Stomach (tissue), 9 donors: ENCODE data around the gene KIAA0513. TPM values are rescaled to one million over a fixed set of nuclear protein-coding genes. Genes with fewer than 3 reads are reported as not detected.
A peak's percentile ranks its signal among the peaks of the same experiment; 100 is the strongest.

Source experiments
- DNase-seq, 2 donors: peaks; one replicate each; pipeline versions ENCODE4 v3.0.0 to v3.0.0-alpha.2; 2013 to 2019
- H3K27ac ChIP-seq, 5 donors: fragments of 200-600 bp in 4 of 5; sonication (generic) in 4 of 5; one replicate each; pipeline ENCODE4 v1.5.1; 2013 to 2019; ENCODE audit warnings: mild to moderate bottlenecking in 1 of 5, moderate library complexity in 1 of 5
- H3K27me3 ChIP-seq, 3 donors: fragments of 200-600 bp; sonication (generic); one replicate each; pipeline ENCODE4 v1.5.1; 2017 to 2019; ENCODE audit warnings: mixed run types in 1 of 3
- H3K36me3 ChIP-seq, 4 donors: fragments of 200-600 bp; sonication (generic); 1 replicate in 3 of 4; 2 replicates in 1 of 4; pipeline ENCODE4 v1.5.1; 2016 to 2019
- H3K4me1 ChIP-seq, 4 donors: fragments of 200-600 bp; sonication (generic); one replicate each; pipeline ENCODE4 v1.5.1; 2016 to 2019
- H3K4me3 ChIP-seq, 4 donors: fragments of 200-600 bp; sonication (generic) in 3 of 4; one replicate each; pipeline ENCODE4 v1.5.1; 2016 to 2019; ENCODE audit warnings: mild to moderate bottlenecking in 1 of 4
- H3K9me3 ChIP-seq, 4 donors: fragments of 200-600 bp; sonication (generic); one replicate each; pipeline ENCODE4 v1.5.1; 2016 to 2019
- CTCF ChIP-seq, 7 experiments: fragments of 450-650 bp in 4 of 7; fragments of 200-600 bp in 3 of 7; sonication (generic) in 3 of 7; IDR thresholded peaks; one replicate each; pipeline ENCODE4 v1.5.1; 2016 to 2019; ENCODE audit warnings: antibody characterized with exemption in 7 of 7, control low read depth in 2 of 7, mild to moderate bottlenecking in 1 of 7
- EP300 ChIP-seq: sonication (generic); formaldehyde crosslinking; IDR thresholded peaks from one replicate; pipeline ENCODE4 v1.6.1; 2017; ENCODE audit warnings: antibody characterized with exemption
- POLR2A ChIP-seq, 4 donors: fragments of 450-650 bp; IDR thresholded peaks; one replicate each; pipeline ENCODE4 v1.6.1; 2016; ENCODE audit warnings: antibody characterized with exemption in 4 of 4, control low read depth in 2 of 4, mild to moderate bottlenecking in 1 of 4, moderate library complexity in 1 of 4
- POLR2AphosphoS5 ChIP-seq, 3 donors: sonication (generic); formaldehyde crosslinking; IDR thresholded peaks; one replicate each; pipeline ENCODE4 v1.6.1; 2016; ENCODE audit warnings: antibody characterized with exemption in 3 of 3
- WGBS, 5 donors: extraction: QIAGEN DNeasy Blood & Tissue Kit in 3 of 5; methylation state at CpG; one replicate each; pipeline versions ENCODE4 v1.1.5 to v1.1.7; 2013 to 2018; 5-methylcytosine and 5-hydroxymethylcytosine counted together
- intact Hi-C: fragments of 100-400 bp; cut with DNase I; formaldehyde crosslinking; loops from one replicate; pipeline ENCODE4 v1.15.1; 2023; ENCODE audit warnings: low total_unique reads
- polyA plus RNA-seq, 3 donors: library from polyadenylated mRNA; stranded (reverse); fragments of 200-250 nt; gene quantifications; one replicate each; pipeline ENCODE4 v1.2.3, GENCODE V29; 2013
- total RNA-seq, 5 donors: library from RNA; depleted of rRNA; stranded (reverse); fragments of >200 nt; gene quantifications; one replicate each; pipeline versions ENCODE4 v1.1.0 to v1.2.3, GENCODE V29; 2014 to 2016
- donor health status: healthy with polysubstance abuse.
- donor health status: Bipolar disorder and iron deficiency.
- donor health status: healthy.

The KIAA0513 gene
- total and polyA plus RNA-seq, 8 donors, result 3.6 to 40.6 (median 14.9) TPM

DNA sequence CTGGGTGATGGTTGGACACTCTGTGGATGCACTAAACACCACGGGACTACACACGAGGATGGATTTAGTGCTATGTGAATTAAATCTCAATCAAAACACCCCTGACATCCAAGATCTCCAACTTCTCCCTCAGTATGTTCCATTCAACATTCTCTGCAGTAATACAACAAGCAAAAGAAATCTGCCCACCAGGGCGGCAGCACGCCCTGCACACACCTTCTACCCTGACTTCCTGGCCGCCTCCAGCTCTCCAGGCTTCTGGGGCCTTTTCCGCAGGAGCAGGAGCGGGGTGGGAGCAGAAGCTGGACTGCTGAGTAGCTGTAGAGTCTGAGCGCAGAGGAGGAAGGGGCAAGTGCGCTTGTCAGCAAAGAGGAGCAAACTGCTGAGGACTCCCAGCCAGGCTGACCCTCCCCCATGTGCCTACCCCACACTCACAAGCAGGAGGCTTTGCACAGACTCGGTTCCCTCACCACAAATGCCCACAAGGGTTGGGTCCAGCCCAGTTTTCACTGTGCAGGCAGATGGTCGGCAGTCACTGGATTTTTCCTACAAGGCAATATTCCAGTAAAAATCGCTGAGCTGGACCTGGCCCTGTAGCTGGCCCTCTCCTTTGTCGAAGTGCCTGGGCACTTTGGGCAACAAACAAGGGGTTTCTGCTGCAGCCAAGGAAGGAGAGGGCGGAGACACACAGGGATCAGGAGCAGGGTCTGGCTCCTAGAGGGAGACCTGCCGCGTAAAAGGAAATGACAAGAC, 39.1 kb upstream of the KIAA0513 start:
- H3K27ac ChIP-seq, result peak overlapping the region in 1 of 5 donors; percentile 3
- no peak overlapping the region for H3K4me3 ChIP-seq
- no peak for DNase-seq
- H3K9me3 ChIP-seq, result no peaks in the 10 kb centered on the region
- peaks cover 42 to 81% (median 53%) of the 10 kb centered on the region in 4 donors for H3K4me1 ChIP-seq
- intact Hi-C loops, result no loop called here
- peaks cover 35 to 75% (median 56%) of the 10 kb centered on the region in 4 donors for H3K36me3 ChIP-seq
- H3K27me3 ChIP-seq, result no peaks in the 10 kb centered on the region
- TF ChIP-seq POLR2A (IDR thresholded peaks at IDR 0.05), result no peak
- TF ChIP-seq EP300, result no peak
- 85 to 91% (median 87%) methylated on average over 15 to 16 of the region's 16 CpGs for WGBS, 5 donors

DNA sequence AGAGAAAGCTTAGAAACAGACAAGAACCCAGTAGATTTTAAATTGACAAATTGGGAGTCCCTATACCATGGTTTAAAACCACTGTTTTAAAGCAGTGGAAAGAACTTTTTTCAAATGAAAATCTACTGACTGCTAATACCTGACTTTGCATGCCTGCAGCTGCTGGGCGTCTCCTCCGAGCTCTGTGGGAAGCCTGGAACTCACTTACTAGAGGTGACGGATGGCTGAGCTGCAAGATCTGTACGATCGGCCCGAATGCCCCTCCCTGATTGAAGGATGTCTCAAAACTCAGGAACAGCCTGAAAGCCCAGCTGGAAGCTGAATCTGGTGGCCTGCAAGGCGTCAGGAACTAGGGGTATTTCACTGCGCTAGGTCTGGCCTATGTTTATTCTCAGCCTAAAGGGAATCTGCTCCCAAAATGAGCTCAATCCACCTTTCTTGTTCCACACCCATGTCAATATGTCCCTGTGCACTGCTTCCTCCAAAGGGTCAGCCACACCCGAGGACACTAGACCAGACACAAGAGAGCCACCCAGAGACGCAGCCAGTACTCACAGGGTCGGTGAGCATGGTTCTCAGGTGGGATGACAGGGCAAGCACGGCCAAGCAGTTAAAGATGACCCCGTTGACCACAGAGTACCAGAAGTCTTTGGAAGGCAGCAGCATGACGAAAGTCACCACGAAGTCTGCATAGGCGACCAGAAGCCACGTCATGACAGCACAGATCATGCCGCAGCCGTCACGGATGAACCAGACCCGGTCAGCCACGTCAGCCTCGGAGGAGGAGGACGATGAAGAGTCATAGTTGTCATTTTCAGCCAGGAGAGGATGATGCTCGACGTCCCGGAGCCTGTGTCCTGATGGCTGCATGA, 37.6 kb upstream of the KIAA0513 start:
- Histone ChIP-seq H3K4me3 (no peak overlapping the region), H3K4me1 (peaks cover 45 to 81% (median 55%) of the 10 kb centered on the region in 4 donors), H3K9me3 (no peaks in the 10 kb centered on the region), H3K27me3 (no peaks in the 10 kb centered on the region), H3K36me3 (peaks cover 37 to 74% (median 66%) of the 10 kb centered on the region in 4 donors), H3K27ac (peak overlapping the region in 1 of 5 donors; percentile 92)
- TF ChIP-seq CTCF (IDR thresholded peaks at IDR 0.05) (no peak), POLR2A (IDR thresholded peaks at IDR 0.05) (no peak), POLR2AphosphoS5 (IDR thresholded peaks at IDR 0.05) (no peak)
- intact Hi-C loops, result no loop called here
- WGBS, 5 donors, result 84 to 89% (median 86%) methylated on average over 26 to 27 of the region's 27 CpGs
- DNase-seq, result no peak

GRCh38 chr16:84990782-84991181, 36.8 kb upstream of the KIAA0513 start:
- no peaks in the 10 kb centered on the region for H3K9me3 ChIP-seq
- TF ChIP-seq POLR2AphosphoS5 (IDR thresholded peaks at IDR 0.05), result no peak
- no peak for TF ChIP-seq POLR2A (IDR thresholded peaks at IDR 0.05)
- no peak for TF ChIP-seq EP300
- no peak for TF ChIP-seq CTCF (IDR thresholded peaks at IDR 0.05)
- peaks cover 45 to 81% (median 55%) of the 10 kb centered on the region in 4 donors for H3K4me1 ChIP-seq
- DNase-seq, result no peak
- H3K4me3 ChIP-seq, result no peak overlapping the region
- 84 to 94% (median 85%) methylated on average over 9 of the region's 9 CpGs for WGBS, 5 donors
- H3K27me3 ChIP-seq, result no peaks in the 10 kb centered on the region
- H3K27ac ChIP-seq, result peak overlapping the region in 3 of 5 donors; percentile 90 to 95 (median 92)
- H3K36me3 ChIP-seq, result peaks cover 34 to 78% (median 73%) of the 10 kb centered on the region in 4 donors
- intact Hi-C loops, result no loop called here

DNA sequence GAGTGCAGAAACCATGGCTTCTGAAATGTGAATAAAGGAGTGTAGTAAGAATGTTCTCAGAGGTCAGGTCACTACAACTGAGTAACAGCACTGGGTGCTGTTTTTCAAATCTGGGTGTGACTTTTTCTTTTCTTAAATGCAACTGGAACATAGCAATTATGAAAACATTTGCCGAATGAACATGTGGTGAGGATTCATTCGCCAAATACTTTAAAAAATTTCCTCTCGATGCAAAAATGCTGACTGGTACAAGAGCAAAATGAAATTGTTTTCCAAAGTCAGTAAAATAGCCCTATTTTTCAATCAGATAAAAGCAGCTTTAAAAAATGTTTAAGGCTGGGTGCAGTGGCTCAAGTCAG, 34.9 kb upstream of the KIAA0513 start:
- no peak for TF ChIP-seq CTCF (IDR thresholded peaks at IDR 0.05)
- TF ChIP-seq POLR2AphosphoS5 (IDR thresholded peaks at IDR 0.05), result no peak
- TF ChIP-seq POLR2A (IDR thresholded peaks at IDR 0.05), result no peak
- TF ChIP-seq EP300, result no peak
- Histone ChIP-seq H3K4me1 (peaks cover 48 to 85% (median 61%) of the 10 kb centered on the region in 4 donors), H3K27me3 (no peaks in the 10 kb centered on the region), H3K4me3 (no peak overlapping the region), H3K9me3 (no peaks in the 10 kb centered on the region), H3K27ac (peak overlapping the region; percentile 85 to 95 (median 90)), H3K36me3 (peaks cover 34 to 60% (median 56%) of the 10 kb centered on the region in 4 donors)
- no peak for DNase-seq
- intact Hi-C loops, result no loop called here
- 41 to 54% (median 46%) methylated on average over 3 of the region's 3 CpGs for WGBS, 5 donors
